HepG2 (cell line): ENCODE measurements around the gene TSEN54. TPM values are rescaled to one million over a fixed set of nuclear protein-coding genes. Genes with fewer than 3 reads are reported as not detected.
A peak's percentile ranks its signal among the peaks of the same experiment; 100 is the strongest.

Experiments used
- ARNT ChIP-seq: fragments of 450-650 bp; IDR thresholded peaks from 2 replicates; pipeline ENCODE4 v1.6.1; 2017
- GMEB2 ChIP-seq: IDR thresholded peaks from 2 replicates; pipeline ENCODE4 v1.6.1; 2016; ENCODE audit warnings: missing biosample characterization, missing genetic modification reagents, low read depth
- KDM5A ChIP-seq: fragments of 200-600 bp; sonication (generic); IDR thresholded peaks from 2 replicates; pipeline ENCODE4 v1.7.0; 2018; ENCODE audit warnings: antibody characterized with exemption, mild to moderate bottlenecking, low read length, borderline replicate concordance
- KLF16 ChIP-seq, 2 experiments: sonication (generic) in 1 of 2; formaldehyde crosslinking in 1 of 2; IDR thresholded peaks; 2 replicates each; pipeline versions ENCODE4 v1.6.1 to v1.8.0; 2016 to 2023; ENCODE audit warnings: missing genetic modification reagents in 2 of 2, missing compliant biosample characterization in 1 of 2
- LCORL ChIP-seq, 2 experiments: fragments of 450-650 bp in 1 of 2; sonication (generic) in 1 of 2; formaldehyde crosslinking in 1 of 2; IDR thresholded peaks; 2 replicates each; pipeline versions ENCODE4 v1.5.0 to v1.6.1; 2017 to 2020; ENCODE audit warnings: antibody characterized with exemption in 1 of 2, missing genetic modification reagents in 1 of 2
- MIER2 ChIP-seq: IDR thresholded peaks from 2 replicates; pipeline ENCODE4 v1.6.1; 2016; ENCODE audit warnings: missing biosample characterization, missing genetic modification reagents
- MXD4 ChIP-seq: IDR thresholded peaks from 2 replicates; pipeline ENCODE4 v1.6.1; 2016; ENCODE audit warnings: mild to moderate bottlenecking, missing biosample characterization, missing genetic modification reagents
- REPIN1 ChIP-seq: sonication (generic); formaldehyde crosslinking; IDR thresholded peaks from 2 replicates; pipeline ENCODE4 v1.8.0; 2022; ENCODE audit warnings: missing genetic modification reagents, low read depth, mild to moderate bottlenecking, borderline replicate concordance
- SMAD3 ChIP-seq: sonication (generic); formaldehyde crosslinking; IDR thresholded peaks from 2 replicates; pipeline ENCODE4 v1.4.0; 2020; ENCODE audit warnings: missing genetic modification reagents
- TCF12 ChIP-seq, 2 experiments: fragments of 450-650 bp in 1 of 2; sonication (generic) in 1 of 2; formaldehyde crosslinking in 1 of 2; IDR thresholded peaks; 2 replicates each; pipeline versions ENCODE4 v1.6.1 to v1.8.0; 2017 to 2022; ENCODE audit warnings: antibody characterized with exemption in 1 of 2, mild to moderate bottlenecking in 1 of 2, missing genetic modification reagents in 1 of 2, moderate library complexity in 1 of 2
- ZBTB26 ChIP-seq: IDR thresholded peaks from 2 replicates; pipeline ENCODE4 v1.6.1; 2016; ENCODE audit warnings: missing compliant biosample characterization, missing genetic modification reagents, borderline replicate concordance
- ZBTB40 ChIP-seq, 2 experiments: fragments of 450-650 bp in 1 of 2; sonication (generic) in 1 of 2; formaldehyde crosslinking in 1 of 2; IDR thresholded peaks; 2 replicates each; pipeline versions ENCODE4 v1.6.1 to v1.8.0; 2016 to 2022; ENCODE audit warnings: antibody characterized with exemption in 1 of 2, mild to moderate bottlenecking in 1 of 2, missing genetic modification reagents in 1 of 2
- ZNF430 ChIP-seq: sonication (generic); formaldehyde crosslinking; IDR thresholded peaks from 2 replicates; pipeline ENCODE4 v1.9.0; 2021; ENCODE audit warnings: mild to moderate bottlenecking, missing genetic modification reagents
- ZNF460 ChIP-seq: sonication (generic); formaldehyde crosslinking; IDR thresholded peaks from 2 replicates; pipeline ENCODE4 v1.5.1; 2020; ENCODE audit warnings: missing genetic modification reagents, mild to moderate bottlenecking, borderline replicate concordance
- ZNF839 ChIP-seq: sonication (generic); formaldehyde crosslinking; IDR thresholded peaks from 2 replicates; pipeline ENCODE4 v1.4.0; 2020; ENCODE audit warnings: missing genetic modification reagents, mild to moderate bottlenecking, borderline replicate concordance
- polyA plus RNA-seq, 8 experiments: library from polyadenylated mRNA; depleted of rRNA in 3 of 8; stranded (reverse) in 7 of 8; unstranded in 1 of 8; fragments of >200 nt; fragmentation: Illumina TruSeq in 4 of 8; extraction: Trizol in 4 of 8; gene quantifications; 2 replicates each; pipeline versions ENCODE4 v1.2.1 to v1.2.3, GENCODE V29; 2011 to 2016; ENCODE audit warnings: low read depth in 4 of 8, missing spikeins in 1 of 8, mixed read lengths in 1 of 8; ENCODE audit not compliant: insufficient read depth in 1 of 8
- total RNA-seq, 5 experiments: library from RNA; depleted of rRNA; stranded (reverse); fragments of >200 nt; fragmentation: Illumina TruSeq; extraction: Trizol; gene quantifications; 2 replicates each; pipeline ENCODE4 v1.2.3, GENCODE V29; 2016; ENCODE audit warnings: low read depth in 1 of 5

TSEN54 gene
- total and polyA plus RNA-seq, 2 of the 13 experiments (the other 11 are each of a cell fraction or from before 2014, with no cell fraction given) = 62.9 to 63.3 TPM

- TF ChIP-seq ZBTB40 (IDR thresholded peaks at IDR 0.05) (no peak), ZBTB40 (CRISPR knock-in tag; IDR thresholded peaks at IDR 0.05) (no peak; the same call in 1 of the 2 replicates), TCF12 (IDR thresholded peaks at IDR 0.05) (no peak), TCF12 (CRISPR knock-in tag; IDR thresholded peaks at IDR 0.05) (peak; percentile 71; the same call in 1 of the 2 replicates), ZBTB26 (CRISPR knock-in tag) (peak; percentile 75; the same call in 1 of the 2 replicates), SMAD3 (CRISPR knock-in tag) (peak; percentile 78), ZNF460 (peak; percentile 76; the same call in 1 of the 2 replicates), LCORL (IDR thresholded peaks at IDR 0.05) (no peak; the same call in 1 of the 2 replicates), LCORL (CRISPR knock-in tag; IDR thresholded peaks at IDR 0.05) (peak; percentile 99), MXD4 (CRISPR knock-in tag) (peak; percentile 71), REPIN1 (CRISPR knock-in tag) (peak; percentile 97), GMEB2 (CRISPR knock-in tag) (no peak), ZNF839 (no peak), ZNF430 (CRISPR knock-in tag) (peak; percentile 89; the same call in 1 of the 2 replicates), KDM5A (peak; percentile 50; the same call in 1 of the 2 replicates), ARNT (no peak), KLF16 (CRISPR knock-in tag; IDR thresholded peaks at IDR 0.05) (peak in 1 of 2 experiments; percentile 95; a peak in 2 of 4 replicates), MIER2 (CRISPR knock-in tag) (peak; percentile 80; the same call in 1 of the 2 replicates)
Measured at GRCh38 chr17:75557075-75557851, 40.9 kb downstream of the TSEN54 start (continued).
